Cortex of kidney (tissue), 1 donor: ENCODE measurements around the gene XRCC3.

Experiments
- DNase-seq: peaks from one replicate; lab custom pipeline; 2025; lab: John Stamatoyannopoulos, UW

The XRCC3 gene

DNA sequence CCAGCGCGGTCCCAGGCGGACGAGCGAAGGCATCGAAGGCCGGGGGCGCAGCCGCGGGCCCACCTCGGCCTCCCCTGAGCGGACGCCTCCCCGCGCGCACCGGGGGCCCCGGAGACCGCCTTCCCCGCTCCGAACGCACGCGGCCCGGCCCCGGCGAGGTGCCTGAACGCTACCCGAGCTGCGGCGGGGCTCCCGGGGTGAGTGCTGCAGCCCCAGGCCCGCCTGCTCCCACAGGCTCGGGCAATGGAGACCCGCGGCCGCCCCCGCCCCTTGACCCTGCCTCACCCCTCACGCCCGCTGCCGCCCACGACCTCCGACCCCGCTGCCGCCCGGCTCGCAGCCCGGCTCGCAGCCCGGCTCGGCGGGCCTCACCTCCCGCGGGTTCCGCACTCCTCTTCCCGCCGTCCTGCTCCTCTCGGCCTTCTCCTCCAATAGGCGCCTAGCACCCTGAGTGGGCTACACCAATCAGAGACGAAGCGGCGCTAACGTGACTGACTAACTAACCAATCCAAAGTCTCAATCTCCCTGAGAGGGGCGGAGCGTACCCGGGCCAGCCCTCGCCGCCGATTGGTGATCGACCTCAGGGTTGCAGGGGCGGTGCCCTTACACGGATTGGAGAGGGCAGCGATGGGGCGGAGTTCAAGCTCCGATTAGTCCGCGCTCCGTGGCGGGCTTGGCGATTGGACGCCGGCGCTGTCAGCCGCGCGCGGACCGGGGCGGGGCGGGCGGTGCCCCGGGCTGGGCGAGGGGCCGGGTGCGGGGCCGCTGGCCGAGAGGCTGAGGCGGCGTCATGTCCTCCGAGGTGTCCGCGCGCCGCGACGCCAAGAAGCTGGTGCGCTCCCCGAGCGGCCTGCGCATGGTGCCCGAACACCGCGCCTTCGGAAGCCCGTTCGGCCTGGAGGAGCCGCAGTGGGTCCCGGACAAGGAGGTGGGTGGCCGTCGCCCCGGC lies at the start of gene XRCC3, which contains the start of gene ZFYVE21:
XRCC3 (minus strand) TSS at position 400 of the 949 bp plus-strand sequence. CDS start 4,364 bp downstream, outside the sequence.
ZFYVE21 (plus strand) TSS at position 759 of the 949 bp plus-strand sequence; CDS start at position 791, 32 bp downstream.
- peak; percentile 70 for DNase-seq

DNA sequence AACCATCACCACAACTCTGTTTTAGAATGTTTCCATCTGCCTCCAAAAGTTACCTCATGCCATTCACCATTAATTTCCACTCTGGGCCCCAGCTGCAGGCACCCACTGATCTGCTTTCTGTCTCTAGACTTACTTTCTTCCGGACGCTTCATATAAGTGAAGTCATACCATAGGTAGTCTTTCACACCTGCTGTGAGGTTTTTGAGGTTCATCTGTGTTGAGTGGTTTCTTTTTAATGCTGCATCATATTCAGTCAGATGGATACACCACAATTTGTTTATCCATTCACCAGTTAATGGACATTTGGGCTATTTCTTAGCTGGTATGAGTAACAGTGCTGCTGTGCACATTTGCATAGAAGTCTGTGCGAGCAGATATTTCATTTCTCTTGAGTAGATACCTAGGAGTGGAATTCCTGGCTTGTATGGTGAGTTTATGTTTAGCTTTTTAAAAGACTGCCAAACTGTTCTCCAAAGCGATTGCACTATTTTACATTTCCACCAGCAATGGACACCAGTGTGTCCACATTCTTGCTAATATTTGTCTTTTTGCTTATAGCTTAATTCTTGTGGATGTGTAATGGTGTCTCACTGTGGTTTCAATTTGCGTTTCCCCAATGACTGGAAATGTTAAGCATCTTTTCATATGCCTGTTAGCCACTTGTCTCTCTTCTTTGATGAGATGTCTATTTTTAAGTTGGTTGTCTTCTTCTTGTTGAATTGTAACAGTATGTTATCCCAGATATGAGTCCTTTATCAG lies 48.7 kb upstream of the XRCC3 start:
- DNase-seq = no peak

DNA sequence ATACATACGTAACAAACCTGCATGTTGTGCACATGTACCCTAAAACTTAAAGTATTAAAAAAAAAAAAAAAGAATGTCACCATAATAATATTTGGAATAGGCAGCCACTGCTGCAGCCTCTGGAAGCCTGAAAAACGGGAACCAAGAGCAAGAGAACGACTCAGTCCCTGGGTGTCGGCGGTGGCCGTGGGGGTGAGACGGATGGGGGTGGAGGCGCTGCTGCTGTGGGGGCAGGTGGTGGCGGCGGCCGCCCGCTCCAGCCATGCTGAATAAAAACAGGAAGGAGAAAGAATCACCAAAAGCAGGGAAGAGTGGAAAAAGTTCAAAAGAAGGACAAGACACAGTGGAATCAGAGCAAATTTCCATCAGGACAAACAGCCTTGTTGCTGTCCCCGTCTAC lies 47.3 kb upstream of the XRCC3 start:
- DNase-seq = no peak

DNA sequence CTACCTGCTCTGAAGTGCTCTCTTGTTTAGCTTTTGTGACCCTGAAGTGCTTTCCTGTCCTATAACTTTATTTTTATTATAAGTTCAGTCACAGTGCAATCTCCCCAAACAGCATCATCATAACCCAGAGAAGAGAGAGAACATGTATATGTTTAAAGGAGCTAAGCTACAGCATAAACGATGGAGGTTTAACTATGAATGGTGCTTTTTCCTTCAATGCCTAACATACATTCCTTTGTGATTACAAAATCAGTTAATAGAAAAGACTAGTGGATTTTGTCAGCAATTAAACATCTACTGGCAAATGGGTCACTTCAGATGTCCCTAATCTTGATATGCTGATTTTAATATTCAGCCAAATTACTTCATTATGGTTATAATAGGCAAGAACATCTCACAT lies 46.8 kb upstream of the XRCC3 start:
- DNase-seq = no peak

DNA sequence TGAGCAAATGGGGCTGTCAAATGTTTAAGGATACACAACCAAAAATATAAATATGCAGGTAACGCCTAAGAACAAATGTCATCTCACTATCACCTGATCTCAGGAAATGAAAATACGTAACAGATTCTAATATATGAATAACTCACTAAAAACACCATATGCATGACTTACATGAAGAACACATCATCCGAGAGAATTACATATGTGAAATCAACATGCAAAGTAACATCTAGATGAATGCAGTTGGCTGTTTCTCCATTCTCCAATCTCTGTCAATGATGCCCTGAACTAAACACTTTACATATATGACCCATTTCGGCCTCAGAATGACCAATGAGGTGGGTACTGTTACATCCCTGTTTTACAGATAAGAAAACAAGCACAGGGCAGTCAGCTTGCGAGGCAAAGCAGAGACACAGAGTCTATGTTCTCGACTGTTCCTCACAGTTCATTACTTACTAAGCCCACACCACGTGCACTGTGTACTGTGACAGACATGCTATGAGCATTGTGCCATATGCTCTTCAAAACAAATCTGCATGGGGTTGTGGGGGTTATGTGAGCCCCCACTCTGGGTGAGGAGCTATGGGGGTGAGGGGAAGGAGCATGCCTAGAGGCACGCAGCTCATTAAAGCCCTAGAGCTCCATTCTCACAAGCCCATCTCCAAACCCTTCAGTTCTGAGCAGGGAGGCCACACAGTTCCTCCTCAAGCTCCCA lies 43.0 kb upstream of the XRCC3 start:
- DNase-seq = no peak

DNA sequence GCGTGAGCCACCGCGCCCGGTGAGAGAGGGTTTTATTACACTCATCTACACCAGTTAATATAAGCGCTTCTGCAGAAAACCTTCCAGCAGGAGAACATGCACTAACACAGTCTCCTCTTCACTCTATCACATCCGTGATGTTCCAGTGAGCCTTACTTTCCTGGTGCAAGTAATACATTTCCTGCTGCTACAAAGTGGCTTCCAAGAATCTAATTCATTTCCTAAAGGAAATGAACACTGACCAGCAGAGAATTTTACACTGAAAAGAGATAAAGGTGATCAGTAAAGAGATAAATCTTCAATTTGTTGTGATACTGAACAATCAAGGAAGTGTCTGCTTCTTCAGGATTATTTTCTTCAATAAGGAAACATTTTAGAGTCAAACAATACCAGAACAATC lies 39.8 kb upstream of the XRCC3 start:
- DNase-seq = no peak

DNA sequence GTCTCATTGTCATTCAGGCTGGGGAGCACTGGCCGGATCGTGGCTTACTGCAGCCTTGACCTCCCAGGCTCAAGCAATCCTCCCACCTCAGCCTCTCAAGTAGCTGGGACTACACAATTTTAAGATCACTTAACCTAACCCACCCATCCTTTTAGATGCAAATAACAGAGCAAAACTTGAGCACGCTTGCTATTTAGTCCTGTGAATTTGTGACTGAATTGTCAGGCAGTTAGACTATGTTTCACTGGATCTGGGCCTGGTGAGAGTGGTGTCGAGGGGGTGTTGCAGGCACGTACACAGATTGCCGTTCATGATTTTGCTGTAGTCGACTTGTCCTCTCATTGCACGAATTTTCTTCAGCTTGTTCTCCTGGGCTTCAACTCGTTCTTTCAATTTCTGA lies 38.5 kb upstream of the XRCC3 start:
- no peak for DNase-seq

DNA sequence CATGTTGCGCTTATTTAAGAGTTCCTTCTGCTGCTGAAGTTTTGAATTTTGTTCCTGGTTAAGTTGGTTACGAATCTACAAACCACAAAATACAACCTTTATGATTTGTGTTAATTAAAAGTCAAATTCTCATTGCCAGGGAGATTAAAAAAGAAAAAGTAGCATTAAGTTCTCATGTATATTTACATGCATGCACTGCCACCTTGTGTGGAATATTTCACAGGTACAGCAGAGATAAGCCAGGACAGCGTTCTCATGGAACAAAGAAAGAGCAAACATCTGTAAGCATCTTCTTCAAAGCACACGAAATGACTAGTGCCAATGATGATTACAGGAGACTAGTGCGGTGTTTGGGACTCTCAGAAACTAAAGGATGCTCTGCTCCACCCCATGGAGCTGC lies 34.6 kb upstream of the XRCC3 start:
- DNase-seq = no peak

DNA sequence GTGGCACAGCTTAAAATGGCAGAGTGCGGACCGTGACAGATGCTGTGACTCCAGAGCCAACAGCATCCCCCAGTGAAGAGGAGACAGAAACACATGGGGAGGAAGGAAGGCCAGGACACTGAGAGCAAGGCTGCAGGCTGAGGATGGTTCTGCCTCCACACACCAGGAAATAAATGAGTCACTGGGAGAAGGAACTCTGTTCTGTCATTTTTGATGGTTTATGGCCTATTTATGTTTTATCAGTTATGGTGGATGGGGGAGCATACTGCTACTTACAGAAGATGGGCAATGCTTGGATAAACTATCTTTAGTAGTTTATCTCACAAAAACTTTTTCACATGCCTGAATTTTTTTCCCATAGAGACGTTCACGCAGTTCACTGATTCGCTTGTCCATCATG lies 34.2 kb upstream of the XRCC3 start:
- no peak for DNase-seq

DNA sequence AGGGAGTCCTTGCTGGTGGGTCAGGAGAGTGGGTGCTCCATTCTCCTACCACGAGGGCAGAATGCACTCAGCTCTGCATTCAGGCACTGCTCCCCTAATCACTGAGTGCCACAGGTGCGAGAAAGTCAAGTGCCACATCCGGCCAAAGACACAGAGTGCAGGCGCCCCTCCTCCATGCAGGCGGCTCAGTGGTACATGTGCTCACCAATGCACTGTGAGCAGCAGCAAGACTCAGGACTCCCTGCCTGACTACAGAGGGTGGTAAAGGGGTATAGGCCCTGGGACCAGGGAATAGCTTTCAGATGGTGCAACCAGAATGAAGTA lies 33.2 kb upstream of the XRCC3 start:
- no peak for DNase-seq

DNA sequence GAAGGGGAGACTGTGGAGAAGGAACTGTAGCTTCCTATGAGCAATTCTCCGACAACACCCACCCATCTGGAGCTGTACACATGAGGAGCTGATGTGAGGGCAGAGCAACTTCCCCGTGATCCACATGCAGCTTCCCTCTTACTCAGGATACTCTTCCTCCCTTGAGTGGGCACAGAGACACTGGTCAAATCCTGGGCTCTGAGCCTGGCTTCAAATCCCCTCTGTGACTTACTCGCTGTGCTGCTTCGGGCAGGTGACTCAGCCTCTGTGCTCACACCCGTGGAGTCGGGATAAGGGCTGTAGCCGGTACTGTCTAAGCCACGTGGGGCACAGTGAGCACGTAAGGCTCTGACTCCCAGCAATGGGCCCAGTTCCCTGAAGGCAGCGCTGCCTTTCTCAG lies 31.4 kb upstream of the XRCC3 start:
- no peak for DNase-seq

DNA sequence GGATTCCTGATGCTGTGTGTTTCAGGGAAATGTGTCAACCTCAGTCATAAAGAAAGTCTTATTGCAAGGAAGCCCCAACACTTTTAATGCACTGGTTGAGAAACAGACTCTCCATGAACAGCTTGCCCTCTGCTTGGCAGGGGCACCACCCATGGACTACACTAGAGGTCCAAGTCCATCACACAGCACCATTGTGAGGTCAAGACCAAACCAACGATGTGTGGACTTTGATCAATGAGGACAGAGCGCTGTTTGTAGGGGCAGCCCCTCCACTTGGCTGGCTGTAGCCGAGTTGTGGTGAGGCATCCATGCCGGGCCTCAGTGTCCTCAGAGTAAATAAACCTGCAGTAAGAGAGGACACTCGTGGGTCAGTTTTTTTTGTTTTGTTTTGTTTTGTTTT lies 30.2 kb upstream of the XRCC3 start:
- no peak for DNase-seq

DNA sequence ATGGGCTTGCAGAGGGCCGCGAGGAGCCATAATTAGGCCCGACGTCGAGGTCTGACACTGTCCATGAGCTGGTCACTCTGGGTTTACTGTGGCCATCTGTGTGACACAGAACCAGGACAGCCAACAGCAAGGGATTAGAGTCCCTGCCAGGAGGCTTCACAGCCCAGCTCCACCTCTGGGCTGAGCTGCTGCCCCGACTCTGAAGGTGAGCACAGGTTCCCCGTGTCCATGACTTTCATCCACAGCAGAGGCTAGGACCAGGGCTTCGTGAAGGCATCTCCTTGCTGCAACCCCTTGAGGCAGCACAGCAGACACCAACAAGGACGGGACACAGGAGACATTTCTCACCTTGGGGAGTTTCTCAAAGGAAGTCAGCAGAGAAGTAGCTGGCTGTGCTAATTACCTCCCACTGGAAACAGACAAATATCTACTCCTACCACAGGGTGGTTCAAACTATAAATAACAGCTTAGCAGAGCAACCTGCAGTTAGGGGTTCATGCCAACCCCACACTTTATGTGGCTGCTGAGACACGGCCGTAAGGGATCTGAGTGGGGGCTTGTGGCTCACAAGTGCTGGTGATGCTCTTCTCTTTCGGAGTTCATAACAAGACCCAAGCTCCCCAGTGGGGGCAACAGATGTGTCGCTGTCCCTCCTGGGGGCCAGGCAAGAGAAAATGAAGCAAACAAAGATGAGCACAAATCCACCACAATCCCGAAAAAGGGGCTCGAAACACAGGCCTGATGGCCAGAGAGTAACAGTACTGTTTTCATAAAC lies 29.6 kb upstream of the XRCC3 start:
- DNase-seq = no peak

DNA sequence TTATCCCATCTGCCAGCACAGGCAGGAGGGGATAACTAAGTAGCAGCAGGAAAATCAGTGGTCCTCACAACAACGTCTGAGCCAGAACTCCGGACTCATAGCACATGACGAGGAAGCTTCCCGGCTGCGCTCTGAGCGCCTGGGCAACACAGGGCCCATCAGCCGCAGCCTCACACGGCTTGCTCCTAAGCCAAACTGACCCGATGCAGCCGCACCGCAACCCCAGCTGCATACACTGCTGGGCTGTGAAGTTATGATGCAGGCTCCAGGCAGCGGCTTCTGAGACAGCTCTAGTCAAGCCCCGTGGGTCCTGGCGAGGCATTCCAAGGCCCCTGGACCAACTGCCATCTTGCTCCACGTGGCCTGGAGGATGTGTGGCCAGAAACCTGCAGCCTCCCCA lies 28.4 kb upstream of the XRCC3 start:
- no peak for DNase-seq

DNA sequence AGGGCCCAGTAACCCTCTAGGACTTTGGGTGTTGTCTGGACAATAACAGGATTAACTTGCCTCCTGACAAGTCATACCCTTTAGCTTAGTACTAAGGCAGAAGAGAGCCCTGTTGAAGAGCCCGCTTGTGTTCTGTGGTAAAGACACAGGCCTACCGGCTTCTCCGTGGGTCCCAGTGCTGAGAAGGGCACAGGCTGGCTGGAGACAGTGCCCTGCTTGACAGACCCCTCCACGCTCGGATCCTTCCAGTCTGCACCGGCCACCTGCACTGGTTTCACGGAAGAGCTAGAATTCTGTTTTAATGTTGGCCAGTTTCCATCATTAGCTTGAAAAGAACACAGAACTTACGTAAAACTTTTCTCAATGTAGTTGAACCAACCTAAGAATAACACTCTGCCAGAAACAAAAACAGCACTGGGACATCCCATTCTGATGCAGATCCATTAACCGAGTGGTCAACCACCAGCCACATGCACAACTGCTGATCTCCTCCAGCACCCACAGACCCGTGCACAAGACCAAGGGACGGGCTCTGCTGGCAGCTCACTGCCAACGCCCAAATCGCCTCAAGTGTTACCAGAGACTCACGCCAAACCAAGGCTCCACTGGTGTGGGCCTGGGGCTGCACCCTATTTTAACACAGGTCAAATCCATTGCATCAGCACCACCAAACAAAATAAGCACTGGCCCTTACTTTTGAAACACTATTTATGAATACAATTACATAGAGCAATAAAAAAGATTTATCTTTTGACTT lies 27.4 kb upstream of the XRCC3 start:
- no peak for DNase-seq

DNA sequence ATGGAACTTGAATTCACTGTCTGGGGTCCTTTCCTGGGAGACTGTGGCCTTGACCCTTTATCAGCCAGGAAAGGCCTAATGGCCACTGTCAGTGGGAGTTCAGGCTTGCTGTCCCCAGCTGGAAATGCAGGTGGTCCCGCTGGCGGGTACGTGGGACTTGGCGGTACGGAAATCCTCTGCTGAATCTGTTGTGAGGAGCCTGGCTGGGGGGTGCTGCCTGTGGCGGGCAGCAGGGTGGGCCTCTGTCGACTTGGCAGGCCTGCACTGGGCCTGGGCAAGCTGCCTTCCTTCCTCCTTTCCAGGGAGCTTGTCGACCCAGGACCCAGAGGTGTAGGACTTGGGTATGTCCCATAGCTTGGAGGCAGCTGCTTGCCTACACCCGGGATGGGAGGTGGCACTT lies 26.6 kb upstream of the XRCC3 start:
- no peak for DNase-seq

DNA sequence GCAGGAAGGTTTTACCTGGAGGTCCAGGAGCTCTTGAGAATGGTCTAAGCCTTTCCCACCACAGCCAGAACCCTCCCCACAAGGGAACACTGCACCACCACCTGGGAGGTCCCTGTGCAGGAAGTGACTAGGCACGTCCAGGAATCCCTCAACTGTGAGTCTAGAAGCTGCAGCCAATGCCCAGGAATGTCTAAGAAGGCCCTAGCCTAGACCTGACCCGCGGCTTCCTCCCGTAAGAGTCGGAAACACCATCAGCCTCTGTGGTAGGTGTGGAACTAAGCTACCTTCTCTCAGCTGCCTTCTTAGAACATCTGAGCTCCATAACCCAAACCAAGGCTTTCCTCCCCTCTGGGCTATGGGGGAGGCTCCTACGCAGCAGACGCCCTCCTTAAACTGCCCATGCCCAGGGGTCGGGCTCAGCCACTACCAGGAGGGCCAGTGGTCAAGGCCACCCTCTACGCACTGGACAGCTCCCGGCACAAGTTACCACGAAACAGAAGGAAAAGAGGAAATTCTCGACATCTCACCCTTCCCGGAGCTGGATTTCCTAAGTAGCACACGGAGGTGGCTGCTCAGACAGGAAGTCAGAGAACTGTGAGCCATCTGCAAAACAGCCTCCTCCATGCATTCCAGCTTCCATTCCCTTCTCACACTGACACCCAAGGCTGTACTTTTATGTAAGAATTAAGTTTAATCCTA lies 25.9 kb upstream of the XRCC3 start:
- DNase-seq = no peak

DNA sequence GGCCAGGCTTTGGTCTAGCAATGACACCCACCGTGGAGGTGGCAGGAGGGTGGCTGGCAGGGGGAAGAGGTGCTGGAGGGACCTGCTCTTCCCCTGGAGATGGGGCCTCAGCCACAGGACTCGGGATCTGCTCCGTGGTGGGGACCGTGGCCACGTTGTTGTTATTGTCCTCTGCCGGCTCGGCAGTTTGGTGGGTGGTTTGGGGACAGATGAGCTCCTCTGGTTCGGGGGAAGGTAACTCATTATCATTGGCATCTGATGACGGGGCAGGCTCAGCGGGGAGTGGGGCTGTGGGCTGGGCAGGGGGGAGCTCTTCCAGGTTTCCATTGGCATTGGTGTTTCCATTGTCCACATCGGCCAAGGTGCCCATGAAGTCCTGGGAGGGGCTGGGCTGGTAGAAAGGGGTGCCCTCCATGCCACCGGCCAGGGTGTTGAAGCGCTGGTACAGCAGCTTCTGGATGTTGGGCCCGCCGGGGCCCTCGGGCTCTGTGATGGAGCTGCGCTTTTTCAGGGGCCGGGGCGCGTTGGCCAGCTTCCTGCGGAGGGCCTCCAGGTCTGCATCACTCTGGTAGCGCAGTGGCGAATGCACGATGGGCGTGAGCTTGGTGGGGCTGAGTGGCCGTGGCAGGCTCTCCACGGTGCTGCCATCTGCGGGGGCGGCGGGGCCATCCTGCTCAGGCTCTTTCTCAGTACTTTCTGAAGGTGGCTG lies 24.7 kb upstream of the XRCC3 start:
- DNase-seq = no peak

DNA sequence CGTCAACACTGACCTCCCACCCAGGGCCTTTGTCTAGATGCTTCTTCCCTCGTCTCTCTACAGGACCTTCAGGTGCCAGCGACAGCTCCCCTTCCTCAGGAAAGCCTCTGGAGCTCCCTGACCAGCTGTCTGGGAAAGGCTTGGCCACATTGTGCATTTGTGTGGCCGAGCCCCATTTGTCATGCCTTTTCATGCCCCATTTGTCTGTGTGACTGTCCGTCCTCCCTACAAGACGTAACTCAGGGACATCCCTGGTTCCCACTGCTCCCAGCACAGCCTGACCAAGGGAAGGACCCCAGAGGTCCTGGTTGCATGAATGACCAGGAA lies 24.2 kb upstream of the XRCC3 start:
- DNase-seq = no peak
